HepG2 (cell line): Measurements from ENCODE around the gene ARID1A. TPM values are rescaled to one million over a fixed set of nuclear protein-coding genes. Genes with fewer than 3 reads are reported as not detected.

Experiments
- ATF7 ChIP-seq, 2 experiments: fragments of 450-650 bp in 1 of 2; sonication (generic) in 1 of 2; formaldehyde crosslinking in 1 of 2; IDR thresholded peaks; 2 replicates each; pipeline versions ENCODE4 v1.4.0 to v1.6.1; 2016 to 2020; ENCODE audit warnings: antibody characterized with exemption in 1 of 2, mild to moderate bottlenecking in 1 of 2, missing genetic modification reagents in 1 of 2
- CCDC6 ChIP-seq: sonication (generic); formaldehyde crosslinking; IDR thresholded peaks from 2 replicates; pipeline ENCODE4 v1.8.1; 2022; ENCODE audit warnings: mild to moderate bottlenecking, missing genetic modification reagents, moderate library complexity
- CEBPB ChIP-seq: IDR thresholded peaks from 2 replicates; pipeline ENCODE4 v1.6.1; 2011; ENCODE audit warnings: low read depth, low read length, improper control_type of control experiment, borderline replicate concordance
- GATAD2A ChIP-seq: IDR thresholded peaks from 2 replicates; pipeline ENCODE4 v1.6.1; 2016
- KDM5B ChIP-seq: sonication (generic); formaldehyde crosslinking; IDR thresholded peaks from 2 replicates; pipeline ENCODE4 v1.4.0; 2020; ENCODE audit warnings: missing genetic modification reagents, mild to moderate bottlenecking, borderline replicate concordance
- KLF16 ChIP-seq, 2 experiments: sonication (generic) in 1 of 2; formaldehyde crosslinking in 1 of 2; IDR thresholded peaks; 2 replicates each; pipeline versions ENCODE4 v1.6.1 to v1.8.0; 2016 to 2023; ENCODE audit warnings: missing genetic modification reagents in 2 of 2, missing compliant biosample characterization in 1 of 2
- MED1 ChIP-seq: sonication (generic); formaldehyde crosslinking; IDR thresholded peaks from 2 replicates; pipeline ENCODE4 v1.4.0; 2020; ENCODE audit warnings: missing genetic modification reagents
- POLR2A ChIP-seq, 2 experiments: IDR thresholded peaks; 2 replicates each; pipeline ENCODE4 v1.6.1; 2011; ENCODE audit warnings: low read depth in 2 of 2, low read length in 2 of 2, mild to moderate bottlenecking in 1 of 2, moderate library complexity in 1 of 2; ENCODE audit not compliant: insufficient read depth in 1 of 2
- POLR2G ChIP-seq: fragments of 200-400 bp; formaldehyde crosslinking; IDR thresholded peaks from 2 replicates; pipeline ENCODE4 v1.6.1; 2018; ENCODE audit warnings: mild to moderate bottlenecking, low read depth, low read length, moderate library complexity
- SAP130 ChIP-seq: IDR thresholded peaks from 2 replicates; pipeline ENCODE4 v1.6.1; 2016; ENCODE audit warnings: low read depth
- STAT5B ChIP-seq: sonication (generic); formaldehyde crosslinking; IDR thresholded peaks from 2 replicates; pipeline ENCODE4 v1.4.0; 2020; ENCODE audit warnings: missing genetic modification reagents
- ZFP82 ChIP-seq: sonication (generic); formaldehyde crosslinking; IDR thresholded peaks from 2 replicates; pipeline ENCODE4 v1.5.1; 2020; ENCODE audit warnings: mild to moderate bottlenecking, missing genetic modification reagents, borderline replicate concordance
- ZNF44 ChIP-seq: sonication (generic); formaldehyde crosslinking; IDR thresholded peaks from 2 replicates; pipeline ENCODE4 v1.5.1; 2020; ENCODE audit warnings: mild to moderate bottlenecking, missing genetic modification reagents
- ZNF550 ChIP-seq: sonication (generic); formaldehyde crosslinking; IDR thresholded peaks from 2 replicates; pipeline ENCODE4 v1.4.0; 2020; ENCODE audit warnings: mild to moderate bottlenecking, missing genetic modification reagents, borderline replicate concordance
- ZNF562 ChIP-seq: sonication (generic); formaldehyde crosslinking; IDR thresholded peaks from 2 replicates; pipeline ENCODE4 v1.8.0; 2022; ENCODE audit warnings: missing genetic modification reagents, borderline replicate concordance
- polyA plus RNA-seq, 8 experiments: library from polyadenylated mRNA; depleted of rRNA in 3 of 8; stranded (reverse) in 7 of 8; unstranded in 1 of 8; fragments of >200 nt; fragmentation: Illumina TruSeq in 4 of 8; extraction: Trizol in 4 of 8; gene quantifications; 2 replicates each; pipeline versions ENCODE4 v1.2.1 to v1.2.3, GENCODE V29; 2011 to 2016; ENCODE audit warnings: low read depth in 4 of 8, missing spikeins in 1 of 8, mixed read lengths in 1 of 8; ENCODE audit not compliant: insufficient read depth in 1 of 8
- total RNA-seq, 5 experiments: library from RNA; depleted of rRNA; stranded (reverse); fragments of >200 nt; fragmentation: Illumina TruSeq; extraction: Trizol; gene quantifications; 2 replicates each; pipeline ENCODE4 v1.2.3, GENCODE V29; 2016; ENCODE audit warnings: low read depth in 1 of 5
- TF ChIP-seq, protein P1 (sequence below): IDR thresholded peaks from 2 replicates; pipeline ENCODE4 v1.6.1; 2016; ENCODE audit warnings: missing genetic modification reagents, missing compliant biosample characterization
- TF ChIP-seq, protein P2 (sequence below): sonication (generic); IDR thresholded peaks from 2 replicates; pipeline ENCODE4 v1.6.1; 2016; ENCODE audit warnings: low read depth, borderline replicate concordance
- TF ChIP-seq, protein P3 (sequence below): sonication (generic); formaldehyde crosslinking; IDR thresholded peaks from 2 replicates; pipeline ENCODE4 v1.5.0; 2020; ENCODE audit warnings: mild to moderate bottlenecking, missing genetic modification reagents
- TF ChIP-seq, protein P4 (sequence below): sonication (generic); formaldehyde crosslinking; IDR thresholded peaks from 2 replicates; pipeline ENCODE4 v1.5.0; 2020; ENCODE audit warnings: mild to moderate bottlenecking, missing genetic modification reagents, borderline replicate concordance
- TF ChIP-seq, protein P5 (sequence below): sonication (generic); formaldehyde crosslinking; IDR thresholded peaks from 2 replicates; pipeline ENCODE4 v1.4.0; 2020; ENCODE audit warnings: missing genetic modification reagents

The ARID1A gene
- total and polyA plus RNA-seq, 2 of the 13 experiments (the other 11 are each of a cell fraction or from before 2014, with no cell fraction given), result 11.9 to 15.9 TPM

DNA sequence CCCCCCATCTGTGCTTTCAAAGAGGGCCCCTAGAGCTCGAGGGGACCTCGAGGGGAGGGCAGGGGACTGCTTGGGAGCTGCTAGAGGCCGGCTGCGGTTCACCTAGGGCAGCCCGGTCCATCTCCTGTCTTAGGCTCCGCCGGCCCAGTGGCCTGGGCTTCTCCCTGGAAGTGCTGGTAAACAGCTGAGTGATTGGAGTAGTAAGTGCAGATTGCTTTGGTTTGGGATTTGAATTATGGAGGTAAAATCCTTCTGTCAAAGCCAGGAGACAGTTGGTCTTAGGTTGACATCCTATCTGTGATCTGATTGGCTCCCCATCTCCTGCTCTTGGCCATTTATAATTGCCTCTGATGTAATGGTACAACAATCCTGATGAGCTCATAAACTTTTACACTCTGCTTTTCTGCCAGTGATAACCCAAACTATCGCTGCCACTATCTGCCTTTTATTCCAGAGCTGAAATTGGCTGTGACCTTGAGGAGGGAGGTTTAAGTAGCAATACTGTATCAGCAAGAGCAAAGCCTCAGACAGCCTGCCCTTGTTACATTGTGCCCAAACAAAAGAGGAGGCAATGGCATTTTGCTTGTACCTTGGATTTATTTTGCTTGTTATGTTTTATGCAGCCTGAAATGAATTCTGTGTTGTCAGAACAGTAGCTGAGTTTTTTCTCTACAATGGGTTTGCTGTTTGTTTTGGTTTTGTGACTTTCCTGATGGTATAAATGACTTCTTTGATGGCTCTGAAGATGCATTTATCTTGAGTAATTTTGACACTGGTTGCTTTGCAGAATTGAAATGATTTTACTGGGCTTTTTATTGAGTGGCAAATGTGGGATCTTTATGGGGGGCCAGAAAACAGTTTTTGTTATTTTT, 2.4 kb downstream of the ARID1A start (continued):
- no peak for TF ChIP-seq ZNF550
- peak; percentile 44 for TF ChIP-seq POLR2G
- 0 out of 2 replicates have a peak, but pooled peaks have one; percentile 37 for TF ChIP-seq CCDC6
- TF ChIP-seq ZFP82, result no peak
- TF ChIP-seq ATF7 (IDR thresholded peaks at IDR 0.05), result peak; percentile 86
- TF ChIP-seq ATF7 (CRISPR knock-in tag; IDR thresholded peaks at IDR 0.05), result peak; percentile 41; the same call in 1 of the 2 replicates
- TF ChIP-seq KDM5B (CRISPR knock-in tag), result peak; percentile 43; the same call in 1 of the 2 replicates
- 0 out of 2 replicates have a peak, but pooled peaks have one; percentile 23 for TF ChIP-seq GATAD2A
- TF ChIP-seq POLR2A (IDR thresholded peaks at IDR 0.05; ENCODE audit: insufficient read depth in 1 of 2, low read depth in 2 of 2, low read length in 2 of 2), result peak; percentile 24 to 68; a peak in 3 of 4 replicates
- 0 out of 2 replicates have a peak, but pooled peaks have one; percentile 14 for TF ChIP-seq ZNF44
- no peak for TF ChIP-seq ZNF562 (CRISPR knock-in tag)
- TF ChIP-seq MED1 (CRISPR knock-in tag), result 0 out of 2 replicates have a peak, but pooled peaks have one; percentile 27
- TF ChIP-seq, protein P1, sequence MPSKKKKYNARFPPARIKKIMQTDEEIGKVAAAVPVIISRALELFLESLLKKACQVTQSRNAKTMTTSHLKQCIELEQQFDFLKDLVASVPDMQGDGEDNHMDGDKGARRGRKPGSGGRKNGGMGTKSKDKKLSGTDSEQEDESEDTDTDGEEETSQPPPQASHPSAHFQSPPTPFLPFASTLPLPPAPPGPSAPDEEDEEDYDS (CRISPR knock-in tag), result 0 out of 2 replicates have a peak, but pooled peaks have one; percentile 17
- TF ChIP-seq, protein P2, sequence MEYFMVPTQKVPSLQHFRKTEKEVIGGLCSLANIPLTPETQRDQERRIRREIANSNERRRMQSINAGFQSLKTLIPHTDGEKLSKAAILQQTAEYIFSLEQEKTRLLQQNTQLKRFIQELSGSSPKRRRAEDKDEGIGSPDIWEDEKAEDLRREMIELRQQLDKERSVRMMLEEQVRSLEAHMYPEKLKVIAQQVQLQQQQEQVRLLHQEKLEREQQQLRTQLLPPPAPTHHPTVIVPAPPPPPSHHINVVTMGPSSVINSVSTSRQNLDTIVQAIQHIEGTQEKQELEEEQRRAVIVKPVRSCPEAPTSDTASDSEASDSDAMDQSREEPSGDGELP, result peak; percentile 94
- TF ChIP-seq SAP130, result peak; percentile 100
- no peak for TF ChIP-seq STAT5B
- TF ChIP-seq CEBPB, result peak; percentile 44; the same call in 1 of the 2 replicates
- TF ChIP-seq, protein P3, sequence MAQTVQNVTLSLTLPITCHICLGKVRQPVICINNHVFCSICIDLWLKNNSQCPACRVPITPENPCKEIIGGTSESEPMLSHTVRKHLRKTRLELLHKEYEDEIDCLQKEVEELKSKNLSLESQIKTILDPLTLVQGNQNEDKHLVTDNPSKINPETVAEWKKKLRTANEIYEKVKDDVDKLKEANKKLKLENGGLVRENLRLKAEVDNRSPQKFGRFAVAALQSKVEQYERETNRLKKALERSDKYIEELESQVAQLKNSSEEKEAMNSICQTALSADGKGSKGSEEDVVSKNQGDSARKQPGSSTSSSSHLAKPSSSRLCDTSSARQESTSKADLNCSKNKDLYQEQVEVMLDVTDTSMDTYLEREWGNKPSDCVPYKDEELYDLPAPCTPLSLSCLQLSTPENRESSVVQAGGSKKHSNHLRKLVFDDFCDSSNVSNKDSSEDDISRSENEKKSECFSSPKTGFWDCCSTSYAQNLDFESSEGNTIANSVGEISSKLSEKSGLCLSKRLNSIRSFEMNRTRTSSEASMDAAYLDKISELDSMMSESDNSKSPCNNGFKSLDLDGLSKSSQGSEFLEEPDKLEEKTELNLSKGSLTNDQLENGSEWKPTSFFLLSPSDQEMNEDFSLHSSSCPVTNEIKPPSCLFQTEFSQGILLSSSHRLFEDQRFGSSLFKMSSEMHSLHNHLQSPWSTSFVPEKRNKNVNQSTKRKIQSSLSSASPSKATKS, result no peak
- TF ChIP-seq KLF16 (CRISPR knock-in tag; IDR thresholded peaks at IDR 0.05), result peak in 1 of 2 experiments; percentile 59; a peak in 1 of 4 replicates
- TF ChIP-seq, protein P4, sequence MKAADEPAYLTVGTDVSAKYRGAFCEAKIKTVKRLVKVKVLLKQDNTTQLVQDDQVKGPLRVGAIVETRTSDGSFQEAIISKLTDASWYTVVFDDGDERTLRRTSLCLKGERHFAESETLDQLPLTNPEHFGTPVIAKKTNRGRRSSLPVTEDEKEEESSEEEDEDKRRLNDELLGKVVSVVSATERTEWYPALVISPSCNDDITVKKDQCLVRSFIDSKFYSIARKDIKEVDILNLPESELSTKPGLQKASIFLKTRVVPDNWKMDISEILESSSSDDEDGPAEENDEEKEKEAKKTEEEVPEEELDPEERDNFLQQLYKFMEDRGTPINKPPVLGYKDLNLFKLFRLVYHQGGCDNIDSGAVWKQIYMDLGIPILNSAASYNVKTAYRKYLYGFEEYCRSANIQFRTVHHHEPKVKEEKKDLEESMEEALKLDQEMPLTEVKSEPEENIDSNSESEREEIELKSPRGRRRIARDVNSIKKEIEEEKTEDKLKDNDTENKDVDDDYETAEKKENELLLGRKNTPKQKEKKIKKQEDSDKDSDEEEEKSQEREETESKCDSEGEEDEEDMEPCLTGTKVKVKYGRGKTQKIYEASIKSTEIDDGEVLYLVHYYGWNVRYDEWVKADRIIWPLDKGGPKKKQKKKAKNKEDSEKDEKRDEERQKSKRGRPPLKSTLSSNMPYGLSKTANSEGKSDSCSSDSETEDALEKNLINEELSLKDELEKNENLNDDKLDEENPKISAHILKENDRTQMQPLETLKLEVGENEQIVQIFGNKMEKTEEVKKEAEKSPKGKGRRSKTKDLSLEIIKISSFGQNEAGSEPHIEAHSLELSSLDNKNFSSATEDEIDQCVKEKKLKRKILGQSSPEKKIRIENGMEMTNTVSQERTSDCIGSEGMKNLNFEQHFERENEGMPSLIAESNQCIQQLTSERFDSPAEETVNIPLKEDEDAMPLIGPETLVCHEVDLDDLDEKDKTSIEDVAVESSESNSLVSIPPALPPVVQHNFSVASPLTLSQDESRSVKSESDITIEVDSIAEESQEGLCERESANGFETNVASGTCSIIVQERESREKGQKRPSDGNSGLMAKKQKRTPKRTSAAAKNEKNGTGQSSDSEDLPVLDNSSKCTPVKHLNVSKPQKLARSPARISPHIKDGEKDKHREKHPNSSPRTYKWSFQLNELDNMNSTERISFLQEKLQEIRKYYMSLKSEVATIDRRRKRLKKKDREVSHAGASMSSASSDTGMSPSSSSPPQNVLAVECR, result peak; percentile 95
- TF ChIP-seq, protein P5, sequence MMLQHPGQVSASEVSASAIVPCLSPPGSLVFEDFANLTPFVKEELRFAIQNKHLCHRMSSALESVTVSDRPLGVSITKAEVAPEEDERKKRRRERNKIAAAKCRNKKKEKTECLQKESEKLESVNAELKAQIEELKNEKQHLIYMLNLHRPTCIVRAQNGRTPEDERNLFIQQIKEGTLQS (CRISPR knock-in tag), result peak; percentile 45
